ENCODE results near the gene MDP1.

DNA sequence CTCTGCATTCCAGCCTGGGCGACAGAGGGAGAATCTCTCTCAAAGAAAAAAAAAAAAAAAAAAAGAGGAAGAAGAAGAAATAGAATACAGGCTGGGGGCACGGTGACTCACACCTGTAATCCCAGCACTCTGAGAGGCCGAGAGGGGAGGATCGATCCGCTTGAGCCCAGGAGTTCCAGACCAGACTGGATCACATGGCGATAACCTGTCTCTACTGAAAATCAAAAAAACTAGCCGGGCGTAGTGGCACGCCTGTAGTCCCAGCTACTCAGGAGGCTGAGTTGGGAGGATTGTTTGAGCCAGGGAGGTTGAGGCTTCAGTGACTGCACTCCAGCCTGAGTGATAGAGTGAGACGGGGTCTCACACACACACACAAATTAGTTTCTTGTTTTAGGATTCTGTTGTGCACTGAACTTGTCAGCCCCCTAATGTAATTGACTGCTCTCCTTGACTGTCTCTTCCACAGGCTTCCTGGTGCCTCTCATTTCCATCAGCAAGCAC, 27.5 kb upstream of the MDP1 start:
- TF ChIP-seq, protein P1, sequence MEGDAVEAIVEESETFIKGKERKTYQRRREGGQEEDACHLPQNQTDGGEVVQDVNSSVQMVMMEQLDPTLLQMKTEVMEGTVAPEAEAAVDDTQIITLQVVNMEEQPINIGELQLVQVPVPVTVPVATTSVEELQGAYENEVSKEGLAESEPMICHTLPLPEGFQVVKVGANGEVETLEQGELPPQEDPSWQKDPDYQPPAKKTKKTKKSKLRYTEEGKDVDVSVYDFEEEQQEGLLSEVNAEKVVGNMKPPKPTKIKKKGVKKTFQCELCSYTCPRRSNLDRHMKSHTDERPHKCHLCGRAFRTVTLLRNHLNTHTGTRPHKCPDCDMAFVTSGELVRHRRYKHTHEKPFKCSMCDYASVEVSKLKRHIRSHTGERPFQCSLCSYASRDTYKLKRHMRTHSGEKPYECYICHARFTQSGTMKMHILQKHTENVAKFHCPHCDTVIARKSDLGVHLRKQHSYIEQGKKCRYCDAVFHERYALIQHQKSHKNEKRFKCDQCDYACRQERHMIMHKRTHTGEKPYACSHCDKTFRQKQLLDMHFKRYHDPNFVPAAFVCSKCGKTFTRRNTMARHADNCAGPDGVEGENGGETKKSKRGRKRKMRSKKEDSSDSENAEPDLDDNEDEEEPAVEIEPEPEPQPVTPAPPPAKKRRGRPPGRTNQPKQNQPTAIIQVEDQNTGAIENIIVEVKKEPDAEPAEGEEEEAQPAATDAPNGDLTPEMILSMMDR (IDR thresholded peaks at IDR 0.05) = no peak
- no peak for TF ChIP-seq POLR2A (IDR thresholded peaks at IDR 0.05)
- no peak for TF ChIP-seq EP300 (IDR thresholded peaks at IDR 0.05)
- no peak for TF ChIP-seq POLR2AphosphoS5 (IDR thresholded peaks at IDR 0.05)
